ENCODE results near the gene A3GALT2. TPM values are rescaled to one million over a fixed set of nuclear protein-coding genes. Genes with fewer than 3 reads are reported as not detected.

Gene A3GALT2
- total RNA-seq, 1 donor, result not detected

- DNase-seq (ENCODE audit: low read depth in 2 of 3, low spot score in 2 of 3), result no peak
Measured at GRCh38 chr1:33257772-33258712, 62.9 kb downstream of the A3GALT2 start.

DNA sequence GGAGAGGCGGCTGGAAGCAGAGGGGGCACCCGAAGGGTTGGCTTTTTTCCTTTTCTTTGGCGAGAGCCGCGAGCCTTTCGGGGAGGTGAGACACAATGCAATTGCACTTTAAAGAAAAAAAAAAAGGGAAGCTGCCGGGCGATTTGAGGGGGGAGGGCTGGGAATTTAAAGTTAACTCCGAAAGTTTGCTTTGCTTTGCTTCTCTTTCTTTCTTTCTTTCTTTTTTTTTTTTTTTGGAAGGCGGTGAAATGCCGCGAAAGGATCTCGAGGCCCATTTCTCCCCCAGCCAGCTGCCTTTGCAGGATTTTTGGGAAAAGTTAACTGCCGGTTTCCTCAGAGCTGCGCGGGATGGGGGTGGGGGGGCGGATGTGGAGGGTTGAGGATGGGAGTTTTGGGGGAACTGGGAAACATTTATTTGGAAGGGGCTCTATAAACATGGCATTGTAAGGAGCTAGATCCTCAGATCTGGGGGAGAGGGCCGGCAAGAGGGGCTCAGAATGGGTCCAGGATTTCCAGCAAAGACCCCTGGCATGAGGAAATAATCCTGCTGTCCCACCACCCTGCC, 63.6 kb downstream of the A3GALT2 start:
- DNase-seq (ENCODE audit: low read depth in 2 of 3, low spot score in 2 of 3), result no peak

Small RNA genes within 50 kb of the gene (small RNA-seq; reads per million reads assigned to genes)
- gene RN7SKP16, result not detected

Other genes with a start within 250 kb of the A3GALT2 start
- gene AZIN2, start 239.9 kb downstream of the A3GALT2 start, total RNA-seq, result 0.81 TPM
- gene TRIM62, start 139.1 kb downstream of the A3GALT2 start, total RNA-seq, result 8.1 TPM
- 35.5 TPM for gene ZNF362, start 64.6 kb downstream of the A3GALT2 start, total RNA-seq
- gene PHC2, start 110.0 kb upstream of the A3GALT2 start, total RNA-seq, result 60.1 TPM
- 1.9 TPM for gene ZSCAN20, start 151.5 kb upstream of the A3GALT2 start, total RNA-seq